Measurements from ENCODE around the gene RAB40B. TPM values are rescaled to one million over a fixed set of nuclear protein-coding genes. Genes with fewer than 3 reads are reported as not detected.

The RAB40B gene
- total RNA-seq, 1 experiment from 2014 or later, result 3.2 TPM

DNA sequence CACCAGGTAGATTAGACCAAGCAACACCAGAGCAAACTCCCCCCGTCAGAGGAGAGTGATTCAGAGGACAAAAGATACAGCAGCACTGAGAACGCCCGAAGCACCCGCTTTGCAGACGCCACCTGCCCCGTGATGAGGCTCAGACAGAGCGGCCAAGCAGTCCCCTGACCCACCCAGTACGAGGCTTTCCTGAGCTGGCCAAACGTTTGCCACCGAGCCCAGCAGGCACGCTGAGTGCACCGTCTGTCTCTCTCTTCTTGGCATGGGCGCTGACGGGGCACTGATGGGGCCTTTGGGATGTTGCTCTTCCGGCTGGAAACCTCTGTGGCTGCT lies 30.9 kb downstream of the RAB40B start:
- Histone ChIP-seq H3K4me3 (ENCODE audit: low read depth, low read length, poor library complexity, severe bottlenecking) (no peak overlapping the region), H3K27me3 (replicated peaks; ENCODE audit: insufficient read depth, low read depth, low read length, poor library complexity) (no peaks in the 10 kb centered on the region), H3K36me3 (ENCODE audit: insufficient read depth, low read length, poor library complexity, severe bottlenecking) (no peaks in the 10 kb centered on the region), H3K4me1 (ENCODE audit: insufficient read depth, low read length, poor library complexity, severe bottlenecking) (peaks cover 8% of the 10 kb centered on the region), H3K9me3 (ENCODE audit: low read depth, low read length, poor library complexity, severe bottlenecking) (no peaks in the 10 kb centered on the region), H3K27ac (ENCODE audit: low read depth, low read length, poor library complexity, severe bottlenecking) (no peak overlapping the region)
- TF ChIP-seq EZH2 (IDR thresholded peaks at IDR 0.05; ENCODE audit: borderline replicate concordance, low read depth, low read length, poor library complexity, severe bottlenecking), result no peak
- TF ChIP-seq, protein P1, sequence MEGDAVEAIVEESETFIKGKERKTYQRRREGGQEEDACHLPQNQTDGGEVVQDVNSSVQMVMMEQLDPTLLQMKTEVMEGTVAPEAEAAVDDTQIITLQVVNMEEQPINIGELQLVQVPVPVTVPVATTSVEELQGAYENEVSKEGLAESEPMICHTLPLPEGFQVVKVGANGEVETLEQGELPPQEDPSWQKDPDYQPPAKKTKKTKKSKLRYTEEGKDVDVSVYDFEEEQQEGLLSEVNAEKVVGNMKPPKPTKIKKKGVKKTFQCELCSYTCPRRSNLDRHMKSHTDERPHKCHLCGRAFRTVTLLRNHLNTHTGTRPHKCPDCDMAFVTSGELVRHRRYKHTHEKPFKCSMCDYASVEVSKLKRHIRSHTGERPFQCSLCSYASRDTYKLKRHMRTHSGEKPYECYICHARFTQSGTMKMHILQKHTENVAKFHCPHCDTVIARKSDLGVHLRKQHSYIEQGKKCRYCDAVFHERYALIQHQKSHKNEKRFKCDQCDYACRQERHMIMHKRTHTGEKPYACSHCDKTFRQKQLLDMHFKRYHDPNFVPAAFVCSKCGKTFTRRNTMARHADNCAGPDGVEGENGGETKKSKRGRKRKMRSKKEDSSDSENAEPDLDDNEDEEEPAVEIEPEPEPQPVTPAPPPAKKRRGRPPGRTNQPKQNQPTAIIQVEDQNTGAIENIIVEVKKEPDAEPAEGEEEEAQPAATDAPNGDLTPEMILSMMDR (conservative IDR thresholded peaks at IDR 0.05; ENCODE audit: low read depth, low read length), result no peak
- ChIA-PET POLR2A (ENCODE audit: low non-redundant PET) (no interaction called here), CTCF (no interaction called here)
- intact Hi-C loops (cut with micrococcal nuclease; ENCODE audit: unreplicated experiment), result no loop called here
- no peak for DNase-seq (ENCODE audit: low spot score)
- BruUV-seq (replicated peaks), result no TSS peak

DNA sequence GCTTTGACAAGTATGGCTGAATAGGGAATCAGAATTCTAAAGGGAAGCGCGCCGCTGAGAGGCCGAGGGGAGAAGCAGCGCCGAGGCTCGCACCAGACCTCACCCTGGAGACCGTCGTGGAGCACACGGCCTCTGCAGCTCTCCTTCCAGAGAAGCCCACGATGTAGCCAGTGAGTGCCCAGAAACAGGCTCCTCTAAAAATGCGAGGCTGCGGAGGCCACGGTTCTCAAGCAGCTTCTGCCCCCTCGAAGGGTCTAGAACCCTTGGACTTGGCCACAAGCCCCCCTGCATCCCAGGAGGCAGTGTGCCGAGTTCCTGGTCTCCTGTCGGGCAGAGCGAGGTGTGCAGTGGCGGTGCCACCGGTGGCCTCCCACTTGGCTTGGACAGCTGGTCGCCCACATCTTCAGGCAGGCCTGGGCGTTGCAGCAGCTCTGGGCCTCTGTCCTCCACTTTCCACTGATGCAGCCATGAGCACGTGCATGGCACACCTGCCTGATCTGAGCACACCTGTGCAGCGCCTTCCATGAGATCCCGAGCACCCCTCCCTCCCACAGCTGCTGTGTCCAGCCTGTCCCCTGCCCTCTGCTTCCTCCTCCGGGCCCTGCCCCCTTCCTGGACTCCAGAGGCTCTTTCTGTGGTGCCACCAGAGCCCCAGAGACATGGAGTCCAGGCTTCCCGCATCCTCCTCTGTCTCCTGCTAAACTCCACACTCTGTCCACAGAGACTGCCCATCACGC lies 31.4 kb downstream of the RAB40B start:
- Histone ChIP-seq H3K27me3 (replicated peaks; ENCODE audit: insufficient read depth, low read depth, low read length, poor library complexity) (no peaks in the 10 kb centered on the region), H3K4me1 (ENCODE audit: insufficient read depth, low read length, poor library complexity, severe bottlenecking) (peaks cover 8% of the 10 kb centered on the region), H3K4me3 (ENCODE audit: low read depth, low read length, poor library complexity, severe bottlenecking) (no peak overlapping the region), H3K36me3 (ENCODE audit: insufficient read depth, low read length, poor library complexity, severe bottlenecking) (no peaks in the 10 kb centered on the region), H3K9me3 (ENCODE audit: low read depth, low read length, poor library complexity, severe bottlenecking) (no peaks in the 10 kb centered on the region), H3K27ac (ENCODE audit: low read depth, low read length, poor library complexity, severe bottlenecking) (no peak overlapping the region)
- CTCF ChIA-PET, result no interaction called here
- POLR2A ChIA-PET (ENCODE audit: low non-redundant PET), result no interaction called here
- intact Hi-C loops (cut with micrococcal nuclease; ENCODE audit: unreplicated experiment), result no loop called here
- no TSS peak for BruUV-seq (replicated peaks)
- TF ChIP-seq EZH2 (IDR thresholded peaks at IDR 0.05; ENCODE audit: borderline replicate concordance, low read depth, low read length, poor library complexity, severe bottlenecking), result no peak
- TF ChIP-seq, protein P1 (conservative IDR thresholded peaks at IDR 0.05; ENCODE audit: low read depth, low read length), result no peak
- no peak for DNase-seq (ENCODE audit: low spot score)

DNA sequence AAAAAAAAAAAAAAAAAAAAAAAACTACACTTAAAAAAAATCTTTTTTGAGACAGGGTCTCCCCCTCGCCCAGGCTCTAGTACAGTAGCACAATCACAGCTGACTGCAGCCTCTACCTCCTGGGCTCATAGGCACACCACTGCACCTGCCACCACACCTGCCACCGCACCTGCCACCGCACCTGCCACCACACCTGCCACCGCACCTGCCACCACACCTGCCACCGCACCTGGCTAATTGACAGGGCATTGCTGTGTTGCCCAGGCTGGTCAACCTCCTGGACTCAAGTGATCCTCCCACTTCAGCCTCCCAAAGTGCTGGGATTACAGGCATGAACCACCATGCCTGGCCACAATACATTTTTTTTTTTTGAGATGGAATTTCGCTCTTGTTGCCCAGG lies 32.6 kb downstream of the RAB40B start:
- no peak for DNase-seq (ENCODE audit: low spot score)
- intact Hi-C loops (cut with micrococcal nuclease; ENCODE audit: unreplicated experiment), result no loop called here
- BruUV-seq (replicated peaks), result no TSS peak
- Histone ChIP-seq H3K4me3 (ENCODE audit: low read depth, low read length, poor library complexity, severe bottlenecking) (no peak overlapping the region), H3K27ac (ENCODE audit: low read depth, low read length, poor library complexity, severe bottlenecking) (no peak overlapping the region), H3K36me3 (ENCODE audit: insufficient read depth, low read length, poor library complexity, severe bottlenecking) (no peaks in the 10 kb centered on the region), H3K27me3 (replicated peaks; ENCODE audit: insufficient read depth, low read depth, low read length, poor library complexity) (no peaks in the 10 kb centered on the region), H3K9me3 (ENCODE audit: low read depth, low read length, poor library complexity, severe bottlenecking) (no peaks in the 10 kb centered on the region), H3K4me1 (ENCODE audit: insufficient read depth, low read length, poor library complexity, severe bottlenecking) (peaks cover 8% of the 10 kb centered on the region)
- ChIA-PET CTCF (no interaction called here), POLR2A (ENCODE audit: low non-redundant PET) (no interaction called here)
- no peak for TF ChIP-seq EZH2 (IDR thresholded peaks at IDR 0.05; ENCODE audit: borderline replicate concordance, low read depth, low read length, poor library complexity, severe bottlenecking)
- TF ChIP-seq, protein P1 (conservative IDR thresholded peaks at IDR 0.05; ENCODE audit: low read depth, low read length), result no peak
